HepG2 (cell line): ENCODE measurements around the gene ZBTB46. TPM values are rescaled to one million over a fixed set of nuclear protein-coding genes. Genes with fewer than 3 reads are reported as not detected.

Experiments used
- AFF4 ChIP-seq: sonication (generic); formaldehyde crosslinking; IDR thresholded peaks from 2 replicates; pipeline ENCODE4 v1.4.0; 2020; ENCODE audit warnings: missing genetic modification reagents
- CAMTA2 ChIP-seq: sonication (generic); formaldehyde crosslinking; IDR thresholded peaks from 2 replicates; pipeline ENCODE4 v1.4.0; 2020; ENCODE audit warnings: mild to moderate bottlenecking, missing genetic modification reagents, borderline replicate concordance
- DMTF1 ChIP-seq: sonication (generic); formaldehyde crosslinking; IDR thresholded peaks from 2 replicates; pipeline ENCODE4 v1.4.0; 2020; ENCODE audit warnings: mild to moderate bottlenecking, missing genetic modification reagents
- GATA4 ChIP-seq: sonication (generic); IDR thresholded peaks from 2 replicates; pipeline ENCODE4 v1.6.1; 2016; ENCODE audit warnings: antibody characterized with exemption, low read depth, borderline replicate concordance
- GLI4 ChIP-seq: sonication (generic); formaldehyde crosslinking; IDR thresholded peaks from 2 replicates; pipeline ENCODE4 v1.5.1; 2020; ENCODE audit warnings: missing genetic modification reagents, mild to moderate bottlenecking, moderate library complexity, borderline replicate concordance
- GMEB2 ChIP-seq: IDR thresholded peaks from 2 replicates; pipeline ENCODE4 v1.6.1; 2016; ENCODE audit warnings: missing biosample characterization, missing genetic modification reagents, low read depth
- HDAC2 ChIP-seq: sonication (generic); formaldehyde crosslinking; IDR thresholded peaks from 2 replicates; pipeline ENCODE4 v1.4.0; 2020; ENCODE audit warnings: missing genetic modification reagents
- IRF1 ChIP-seq: sonication (generic); formaldehyde crosslinking; IDR thresholded peaks from 2 replicates; pipeline ENCODE4 v1.4.0; 2020; ENCODE audit warnings: low read depth, mild to moderate bottlenecking, missing genetic modification reagents
- PHF5A ChIP-seq: IDR thresholded peaks from one replicate; pipeline ENCODE4 v1.6.1; 2018; ENCODE audit warnings: low read depth, missing genetic modification reagents; ENCODE audit not compliant: unreplicated experiment
- POLR2AphosphoS5 ChIP-seq: IDR thresholded peaks from 2 replicates; pipeline ENCODE4 v1.6.1; 2012; ENCODE audit warnings: low read depth, low read length
- SNAPC5 ChIP-seq: sonication (generic); formaldehyde crosslinking; IDR thresholded peaks from 2 replicates; pipeline ENCODE4 v1.8.1; 2023; ENCODE audit warnings: mild to moderate bottlenecking, missing genetic modification reagents, borderline replicate concordance
- STAT5B ChIP-seq: sonication (generic); formaldehyde crosslinking; IDR thresholded peaks from 2 replicates; pipeline ENCODE4 v1.4.0; 2020; ENCODE audit warnings: missing genetic modification reagents
- TARDBP ChIP-seq: sonication (generic); formaldehyde crosslinking; IDR thresholded peaks from 2 replicates; pipeline ENCODE4 v1.8.0; 2022; ENCODE audit warnings: mild to moderate bottlenecking, missing genetic modification reagents
- TOE1 ChIP-seq: sonication (generic); formaldehyde crosslinking; IDR thresholded peaks from 2 replicates; pipeline ENCODE4 v1.4.0; 2020; ENCODE audit warnings: mild to moderate bottlenecking, missing genetic modification reagents
- ZFP1 ChIP-seq: IDR thresholded peaks from 2 replicates; pipeline ENCODE4 v1.6.1; 2016
- ZNF20 ChIP-seq: sonication (generic); formaldehyde crosslinking; IDR thresholded peaks from 2 replicates; pipeline ENCODE4 v1.4.0; 2020; ENCODE audit warnings: mild to moderate bottlenecking, moderate library complexity, missing genetic modification reagents
- ZNF30 ChIP-seq: sonication (generic); formaldehyde crosslinking; IDR thresholded peaks from 2 replicates; pipeline ENCODE4 v1.5.0; 2020; ENCODE audit warnings: mild to moderate bottlenecking, missing genetic modification reagents
- ZNF616 ChIP-seq: sonication (generic); formaldehyde crosslinking; IDR thresholded peaks from 2 replicates; pipeline ENCODE4 v1.5.0; 2020; ENCODE audit warnings: low read depth, mild to moderate bottlenecking, missing genetic modification reagents
- ZNF740 ChIP-seq: sonication (generic); formaldehyde crosslinking; IDR thresholded peaks from 2 replicates; pipeline ENCODE4 v1.4.0; 2020; ENCODE audit warnings: missing genetic modification reagents
- polyA plus RNA-seq, 8 experiments: library from polyadenylated mRNA; depleted of rRNA in 3 of 8; stranded (reverse) in 7 of 8; unstranded in 1 of 8; fragments of >200 nt; fragmentation: Illumina TruSeq in 4 of 8; extraction: Trizol in 4 of 8; gene quantifications; 2 replicates each; pipeline versions ENCODE4 v1.2.1 to v1.2.3, GENCODE V29; 2011 to 2016; ENCODE audit warnings: low read depth in 4 of 8, missing spikeins in 1 of 8, mixed read lengths in 1 of 8; ENCODE audit not compliant: insufficient read depth in 1 of 8
- total RNA-seq, 5 experiments: library from RNA; depleted of rRNA; stranded (reverse); fragments of >200 nt; fragmentation: Illumina TruSeq; extraction: Trizol; gene quantifications; 2 replicates each; pipeline ENCODE4 v1.2.3, GENCODE V29; 2016; ENCODE audit warnings: low read depth in 1 of 5

Gene ZBTB46
- total and polyA plus RNA-seq, 2 of the 13 experiments (the other 11 are each of a cell fraction or from before 2014, with no cell fraction given), result 1.6 to 13.5 TPM

- no peak for TF ChIP-seq SNAPC5 (CRISPR knock-in tag)
- no peak for TF ChIP-seq ZNF616 (CRISPR knock-in tag)
- TF ChIP-seq TARDBP (CRISPR knock-in tag), result no peak; the same call in 1 of the 2 replicates
- peak; percentile 93 for TF ChIP-seq HDAC2
- TF ChIP-seq AFF4, result no peak
- TF ChIP-seq PHF5A (CRISPR knock-in tag), result peak; percentile 49
- TF ChIP-seq ZNF20 (CRISPR knock-in tag), result no peak
- peak; percentile 76 for TF ChIP-seq IRF1 (CRISPR knock-in tag)
- no peak for TF ChIP-seq TOE1 (CRISPR knock-in tag)
- TF ChIP-seq GLI4 (CRISPR knock-in tag), result peak; percentile 89; the same call in 1 of the 2 replicates
- TF ChIP-seq ZFP1 (CRISPR knock-in tag), result peak; percentile 19; the same call in 1 of the 2 replicates
- no peak for TF ChIP-seq ZNF740 (CRISPR knock-in tag)
- TF ChIP-seq CAMTA2, result 0 out of 2 replicates have a peak, but pooled peaks have one; percentile 26
- no peak for TF ChIP-seq ZNF30
- no peak for TF ChIP-seq GATA4
- peak; percentile 85 for TF ChIP-seq POLR2AphosphoS5
- TF ChIP-seq DMTF1 (CRISPR knock-in tag), result no peak
- no peak for TF ChIP-seq GMEB2
- no peak for TF ChIP-seq STAT5B
These were observed 32.9 kb upstream of the ZBTB46 start (continued) for GRCh38 chr20:63863798-63864544.
